GM18870 (cell line): ENCODE results near the gene ZNF786.
"Not testable (repeated sequence)": the region's sequence is repeated elsewhere in the genome, so short reads cannot be mapped to it uniquely, and the experiment has no call there.

Experiments used
- ATAC-seq: cut with Tn5 transposase; IDR thresholded peaks from one replicate; pipeline ENCODE4 v1.9.1; 2021; ENCODE audit warnings: moderate library complexity; ENCODE audit not compliant: unreplicated experiment

The ZNF786 gene

GRCh38 chr7:149090397-149091195 lies at the start of gene ZNF786:
Gene ZNF786, minus strand, starts transcription at chr7:149090718. Its CDS starts 78 bp downstream, at chr7:149090640.
- peak; percentile 71 for ATAC-seq

GRCh38 chr7:149136118-149136517 lies 45.6 kb upstream of the ZNF786 start:
- no peak for ATAC-seq

- ATAC-seq: no peak
Observed at GRCh38 chr7:149133028-149133710, 42.7 kb upstream of the ZNF786 start.

GRCh38 chr7:149130572-149131198 lies 40.2 kb upstream of the ZNF786 start:
- ATAC-seq: no peak

GRCh38 chr7:149126662-149127266 lies 36.2 kb upstream of the ZNF786 start:
- peak; percentile 23 for ATAC-seq

GRCh38 chr7:149125863-149126661 lies 35.5 kb upstream of the ZNF786 start, which contains the start of gene ZNF425:
Gene ZNF425, minus strand, starts transcription at chr7:149126324. Its CDS starts 111 bp downstream, at chr7:149126213.
- peak; percentile 75 for ATAC-seq

GRCh38 chr7:149125189-149125862 lies 34.8 kb upstream of the ZNF786 start:
- peak; percentile 2 for ATAC-seq

GRCh38 chr7:149109969-149110368 lies 19.5 kb upstream of the ZNF786 start:
- ATAC-seq: no peak

GRCh38 chr7:149104749-149105148 lies 14.2 kb upstream of the ZNF786 start:
- ATAC-seq: no peak

- no peak for ATAC-seq
Observed at GRCh38 chr7:149104214-149104613, 13.7 kb upstream of the ZNF786 start.

GRCh38 chr7:149103424-149103823 lies 12.9 kb upstream of the ZNF786 start:
- ATAC-seq: no peak

GRCh38 chr7:149102666-149103065 lies 12.1 kb upstream of the ZNF786 start:
- no peak for ATAC-seq

GRCh38 chr7:149100821-149101220 lies 10.3 kb upstream of the ZNF786 start:
- no peak for ATAC-seq

- no peak for ATAC-seq
Observed at GRCh38 chr7:149099058-149099457, 8.5 kb upstream of the ZNF786 start.

- no peak for ATAC-seq
Observed at GRCh38 chr7:149097088-149097487, 6.6 kb upstream of the ZNF786 start.

- no peak for ATAC-seq
Observed at GRCh38 chr7:149093228-149093627, 2.7 kb upstream of the ZNF786 start.

GRCh38 chr7:149092244-149092643 lies 1.7 kb upstream of the ZNF786 start:
- not testable (repeated sequence) for ATAC-seq

- no peak for ATAC-seq
Observed at GRCh38 chr7:149087376-149087775, 3.1 kb downstream of the ZNF786 start.

GRCh38 chr7:149085866-149086265 lies 4.7 kb downstream of the ZNF786 start:
- ATAC-seq: no peak

- no peak for ATAC-seq
Observed at GRCh38 chr7:149084407-149084806, 6.1 kb downstream of the ZNF786 start.
